ENCODE data around the gene PNP. TPM values are rescaled to one million over a fixed set of nuclear protein-coding genes. Genes with fewer than 3 reads are reported as not detected.
A peak's percentile ranks its signal among the peaks of the same experiment; 100 is the strongest.

Gene PNP
- total RNA-seq, 1 experiment from 2014 or later, result 56.0 TPM

- Mint-ChIP-seq H3K9me3 (ENCODE audit: unreplicated experiment) (no peaks in the 10 kb centered on the region), H3K4me1 (ENCODE audit: insufficient read depth, unreplicated experiment) (no peaks in the 10 kb centered on the region), H3K36me3 (ENCODE audit: insufficient read depth, unreplicated experiment) (no peaks in the 10 kb centered on the region), H3K27ac (ENCODE audit: low read depth, unreplicated experiment) (no peak overlapping the region), H3K4me3 (ENCODE audit: unreplicated experiment) (no peak overlapping the region), H3K27me3 (ENCODE audit: insufficient read depth, unreplicated experiment) (no peaks in the 10 kb centered on the region)
- peak; percentile 73 for DNase-seq (ENCODE audit: unreplicated experiment)
- CTCF ChIA-PET, result interaction anchor here (0.6 to 1.2 kb wide), 3 partner anchors 17 to 177 kb away, joined by 3 read pairs; no protein-coding TSS in a partner anchor
- intact Hi-C loops (cut with micrococcal nuclease), result no loop called here
- BruUV-seq (replicated peaks), result no TSS peak
- POLR2A ChIA-PET, result interaction anchor here (0.5 to 1.4 kb wide), 3 partner anchors 19 to 36 kb away, joined by 4 read pairs; partner anchors contain the start of genes APEX1 and OSGEP
- TF ChIP-seq CTCF (IDR thresholded peaks at IDR 0.05; ENCODE audit: unreplicated experiment), result no peak
Measured at GRCh38 chr14:20436363-20436755, 32.8 kb upstream of the PNP start.

- H3K9me3 Mint-ChIP-seq (ENCODE audit: unreplicated experiment), result no peaks in the 10 kb centered on the region
- H3K4me1 Mint-ChIP-seq (ENCODE audit: insufficient read depth, unreplicated experiment), result no peaks in the 10 kb centered on the region
- no TSS peak for BruUV-seq (replicated peaks)
- H3K27me3 Mint-ChIP-seq (ENCODE audit: insufficient read depth, unreplicated experiment), result no peaks in the 10 kb centered on the region
- intact Hi-C loops (cut with micrococcal nuclease), result no loop called here
- ChIA-PET CTCF (interaction anchor here (1.6 kb wide), 1 partner anchor 16 kb away, joined by 7 read pairs; the partner anchor contains the start of genes APEX1 and OSGEP), POLR2A (no interaction called here)
- TF ChIP-seq CTCF (IDR thresholded peaks at IDR 0.05; ENCODE audit: unreplicated experiment), result no peak
- no peak for DNase-seq (ENCODE audit: unreplicated experiment)
- H3K27ac Mint-ChIP-seq (ENCODE audit: low read depth, unreplicated experiment), result no peak overlapping the region
- H3K36me3 Mint-ChIP-seq (ENCODE audit: insufficient read depth, unreplicated experiment), result no peaks in the 10 kb centered on the region
- no peak overlapping the region for H3K4me3 Mint-ChIP-seq (ENCODE audit: unreplicated experiment)
Measured at GRCh38 chr14:20438664-20439063, 30.5 kb upstream of the PNP start.

GRCh38 chr14:20440465-20440864 is 28.7 kb upstream of the PNP start:
- Mint-ChIP-seq H3K27me3 (ENCODE audit: insufficient read depth, unreplicated experiment) (no peaks in the 10 kb centered on the region), H3K4me3 (ENCODE audit: unreplicated experiment) (no peak overlapping the region), H3K36me3 (ENCODE audit: insufficient read depth, unreplicated experiment) (no peaks in the 10 kb centered on the region), H3K9me3 (ENCODE audit: unreplicated experiment) (no peaks in the 10 kb centered on the region), H3K27ac (ENCODE audit: low read depth, unreplicated experiment) (no peak overlapping the region), H3K4me1 (ENCODE audit: insufficient read depth, unreplicated experiment) (no peaks in the 10 kb centered on the region)
- ChIA-PET POLR2A (interaction anchor here (1.2 kb wide), 1 partner anchor 17 kb away, joined by 3 read pairs; no protein-coding TSS in a partner anchor), CTCF (no interaction called here)
- no peak for TF ChIP-seq CTCF (IDR thresholded peaks at IDR 0.05; ENCODE audit: unreplicated experiment)
- intact Hi-C loops (cut with micrococcal nuclease), result no loop called here
- DNase-seq (ENCODE audit: unreplicated experiment), result no peak
- BruUV-seq (replicated peaks), result no TSS peak

- H3K27ac Mint-ChIP-seq (ENCODE audit: low read depth, unreplicated experiment), result no peak overlapping the region
- H3K9me3 Mint-ChIP-seq (ENCODE audit: unreplicated experiment), result no peaks in the 10 kb centered on the region
- H3K4me3 Mint-ChIP-seq (ENCODE audit: unreplicated experiment), result no peak overlapping the region
- no TSS peak for BruUV-seq (replicated peaks)
- ChIA-PET CTCF (no interaction called here), POLR2A (interaction anchor here (0.7 to 1.2 kb wide), 2 partner anchors 14 to 18 kb away, joined by 3 read pairs; partner anchors contain the start of gene OSGEP)
- H3K4me1 Mint-ChIP-seq (ENCODE audit: insufficient read depth, unreplicated experiment), result no peaks in the 10 kb centered on the region
- TF ChIP-seq CTCF (IDR thresholded peaks at IDR 0.05; ENCODE audit: unreplicated experiment), result no peak
- no peaks in the 10 kb centered on the region for H3K36me3 Mint-ChIP-seq (ENCODE audit: insufficient read depth, unreplicated experiment)
- no peak for DNase-seq (ENCODE audit: unreplicated experiment)
- H3K27me3 Mint-ChIP-seq (ENCODE audit: insufficient read depth, unreplicated experiment), result no peaks in the 10 kb centered on the region
- intact Hi-C loops (cut with micrococcal nuclease), result no loop called here
Measured at GRCh38 chr14:20440882-20441281, 28.3 kb upstream of the PNP start.
